CD8-positive, alpha-beta memory T cell (primary cell): ENCODE results near the gene SLC4A9. TPM values are rescaled to one million over a fixed set of nuclear protein-coding genes. Genes with fewer than 3 reads are reported as not detected.

Experiments used
- CTCF ChIA-PET: fragments of 350-600 bp; sonication (Branson Sonifier 250); formaldehyde crosslinking; loops from one replicate; lab custom pipeline; 2021; ENCODE audit warnings: antibody characterized with exemption; lab: Charles Lee
- POLR2A ChIA-PET: fragments of 350-600 bp; sonication (Branson Sonifier 250); formaldehyde crosslinking; loops from one replicate; lab custom pipeline; 2021; ENCODE audit warnings: antibody characterized with exemption; lab: Charles Lee
- DNase-seq, 5 donors: peaks; one replicate each; pipeline versions ENCODE4 v3.0.0 to v3.0.0-alpha.2; 2020 to 2022; ENCODE audit warnings: mixed read lengths in 1 of 5
- H3K27ac ChIP-seq: one replicate; pipeline ENCODE4 v1.7.0; 2013; ENCODE audit warnings: low read depth, mild to moderate bottlenecking, low read length, moderate library complexity
- H3K27me3 ChIP-seq: 2 replicates; pipeline ENCODE4 v1.7.0; 2013; ENCODE audit warnings: low read length, mild to moderate bottlenecking; ENCODE audit not compliant: insufficient read depth, poor library complexity, severe bottlenecking
- H3K36me3 ChIP-seq: 2 replicates; pipeline ENCODE4 v1.7.0; 2013; ENCODE audit warnings: mild to moderate bottlenecking, low read length, moderate library complexity; ENCODE audit not compliant: insufficient read depth
- H3K4me1 ChIP-seq: 2 replicates; pipeline ENCODE4 v1.7.0; 2013; ENCODE audit warnings: mild to moderate bottlenecking, low read length, moderate library complexity; ENCODE audit not compliant: insufficient read depth
- H3K4me3 ChIP-seq: 2 replicates; pipeline ENCODE4 v1.7.0; 2013; ENCODE audit warnings: mild to moderate bottlenecking, low read length
- H3K9me3 ChIP-seq: 2 replicates; pipeline ENCODE4 v1.7.0; 2013; ENCODE audit warnings: mild to moderate bottlenecking, low read length
- H3K27ac Mint-ChIP-seq, 8 donors: one replicate each; pipeline ENCODE4 v1.8.0; 2020 to 2021; ENCODE audit warnings: mixed read lengths in 8 of 8, mild to moderate bottlenecking in 6 of 8, inconsistent platforms in 3 of 8, moderate library complexity in 3 of 8
- H3K27me3 Mint-ChIP-seq, 2 donors: one replicate each; pipeline ENCODE4 v1.8.0; 2020 to 2021; ENCODE audit warnings: mixed read lengths in 2 of 2, mild to moderate bottlenecking in 1 of 2, moderate library complexity in 1 of 2
- H3K36me3 Mint-ChIP-seq, 3 donors: one replicate each; pipeline ENCODE4 v1.8.0; 2020 to 2021; ENCODE audit warnings: mixed read lengths in 3 of 3, inconsistent platforms in 1 of 3, mild to moderate bottlenecking in 1 of 3
- H3K4me1 Mint-ChIP-seq, 3 donors: one replicate each; pipeline ENCODE4 v1.8.0; 2020 to 2021; ENCODE audit warnings: mixed read lengths in 3 of 3, inconsistent platforms in 1 of 3, mild to moderate bottlenecking in 1 of 3
- H3K4me3 Mint-ChIP-seq, 7 donors: one replicate each; pipeline ENCODE4 v1.8.0; 2020 to 2021; ENCODE audit warnings: mixed read lengths in 7 of 7, mild to moderate bottlenecking in 6 of 7, moderate library complexity in 4 of 7, inconsistent platforms in 2 of 7
- H3K9me3 Mint-ChIP-seq, 5 donors: one replicate each; pipeline ENCODE4 v1.8.0; 2020 to 2022; ENCODE audit warnings: mixed read lengths in 5 of 5, mild to moderate bottlenecking in 3 of 5, moderate library complexity in 2 of 5, inconsistent platforms in 1 of 5
- polyA plus RNA-seq: library from polyadenylated mRNA; unstranded; fragments of 300-500 nt; fragmentation: Illumina TruSeq; gene quantifications from one replicate; pipeline ENCODE4 v1.2.3, GENCODE V29; 2021
- total RNA-seq, 2 experiments: library from RNA; stranded (reverse); gene quantifications; one replicate each; pipeline ENCODE4 v1.2.3, GENCODE V29; 2021

Gene SLC4A9
- total and polyA plus RNA-seq, 3 experiments from 2014 or later, result not detected

- H3K27me3 Mint-ChIP-seq, result no peaks in the 10 kb centered on the region
- POLR2A ChIA-PET, result no interaction called here
Measured at GRCh38 chr5:140321796-140322195, 38.2 kb upstream of the SLC4A9 start.

DNA sequence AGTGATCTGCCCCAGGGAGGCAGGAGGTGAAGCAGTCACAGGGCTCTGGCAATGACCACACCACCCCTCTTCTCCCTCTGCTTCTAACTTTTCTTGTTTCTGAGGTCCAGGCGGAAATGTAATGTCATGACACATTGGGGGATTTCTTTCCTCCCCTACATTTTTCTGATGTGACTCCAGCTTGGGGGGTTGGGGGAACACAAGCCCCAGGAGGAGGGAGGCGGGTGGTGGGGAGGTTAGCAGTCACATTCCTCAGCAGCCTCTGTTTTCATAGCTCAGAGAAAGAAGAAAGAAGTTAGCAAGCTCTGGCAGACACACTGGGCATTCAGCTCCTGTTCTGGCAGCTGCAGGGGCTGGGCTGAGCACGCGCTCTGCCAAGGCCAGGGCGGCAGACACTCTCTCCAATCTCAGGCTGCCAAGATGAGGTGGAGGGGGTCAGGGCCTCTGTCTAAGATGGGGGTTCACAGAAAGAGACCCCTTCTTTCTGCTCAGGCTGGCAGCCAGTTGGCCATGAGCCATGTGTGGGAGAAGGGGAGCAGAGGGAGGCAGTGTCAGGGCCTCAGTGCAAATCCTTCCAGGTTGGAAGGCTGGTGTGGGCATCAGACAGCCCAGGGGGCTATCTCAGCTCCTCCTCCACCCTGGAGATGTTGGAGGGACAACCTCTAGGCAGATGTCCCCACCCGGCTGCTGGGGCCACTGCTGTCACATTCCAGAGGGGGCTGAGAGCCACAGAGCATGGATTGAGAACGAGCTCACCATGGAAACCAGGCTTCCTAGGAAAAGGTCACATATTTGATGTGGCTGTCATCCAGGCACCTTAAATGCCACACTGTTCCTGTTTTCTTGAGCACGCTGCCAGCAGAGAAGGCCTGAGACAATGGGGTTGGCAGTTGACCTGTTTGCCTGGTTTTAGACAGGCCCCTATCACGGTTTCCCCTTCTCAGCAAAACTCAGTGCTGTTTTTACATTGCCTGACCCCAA is 37.0 kb upstream of the SLC4A9 start:
- no peaks in the 10 kb centered on the region for H3K4me1 ChIP-seq
- Mint-ChIP-seq H3K4me1 (no peaks in the 10 kb centered on the region), H3K4me3 (no peak overlapping the region), H3K36me3 (no peaks in the 10 kb centered on the region), H3K9me3 (no peaks in the 10 kb centered on the region), H3K27ac (no peak overlapping the region), H3K27me3 (peaks cover 0 to 3% of the 10 kb centered on the region in 2 donors)
- no peak overlapping the region for H3K4me3 ChIP-seq
- DNase-seq, result no peak
- POLR2A ChIA-PET, result no interaction called here
- CTCF ChIA-PET, result no interaction called here
- H3K9me3 ChIP-seq, result no peaks in the 10 kb centered on the region
- no peaks in the 10 kb centered on the region for H3K27me3 ChIP-seq
- H3K36me3 ChIP-seq, result no peaks in the 10 kb centered on the region
- H3K27ac ChIP-seq, result no peak overlapping the region

More at GRCh38 chr5:140321796-140322195, 38.2 kb upstream of the SLC4A9 start:
- Mint-ChIP-seq H3K9me3 (no peaks in the 10 kb centered on the region), H3K36me3 (no peaks in the 10 kb centered on the region), H3K4me1 (no peaks in the 10 kb centered on the region), H3K27ac (no peak overlapping the region), H3K4me3 (no peak overlapping the region)
- Histone ChIP-seq H3K4me1 (no peaks in the 10 kb centered on the region), H3K27me3 (no peaks in the 10 kb centered on the region), H3K9me3 (no peaks in the 10 kb centered on the region), H3K4me3 (no peak overlapping the region), H3K36me3 (no peaks in the 10 kb centered on the region), H3K27ac (no peak overlapping the region)
- DNase-seq, result no peak
- CTCF ChIA-PET, result interaction anchor here (0.8 kb wide), 1 partner anchor 30 kb away, joined by 3 read pairs; no protein-coding TSS in a partner anchor

- Mint-ChIP-seq H3K4me1 (no peaks in the 10 kb centered on the region), H3K36me3 (no peaks in the 10 kb centered on the region), H3K9me3 (no peaks in the 10 kb centered on the region), H3K4me3 (no peak overlapping the region), H3K27me3 (peaks cover 0 to 3% of the 10 kb centered on the region in 2 donors), H3K27ac (no peak overlapping the region)
- no peak for DNase-seq
- Histone ChIP-seq H3K27me3 (no peaks in the 10 kb centered on the region), H3K27ac (no peak overlapping the region), H3K4me1 (no peaks in the 10 kb centered on the region), H3K36me3 (no peaks in the 10 kb centered on the region), H3K9me3 (no peaks in the 10 kb centered on the region), H3K4me3 (no peak overlapping the region)
- ChIA-PET POLR2A (no interaction called here), CTCF (no interaction called here)
Measured at GRCh38 chr5:140324041-140324600, 35.9 kb upstream of the SLC4A9 start.

DNA sequence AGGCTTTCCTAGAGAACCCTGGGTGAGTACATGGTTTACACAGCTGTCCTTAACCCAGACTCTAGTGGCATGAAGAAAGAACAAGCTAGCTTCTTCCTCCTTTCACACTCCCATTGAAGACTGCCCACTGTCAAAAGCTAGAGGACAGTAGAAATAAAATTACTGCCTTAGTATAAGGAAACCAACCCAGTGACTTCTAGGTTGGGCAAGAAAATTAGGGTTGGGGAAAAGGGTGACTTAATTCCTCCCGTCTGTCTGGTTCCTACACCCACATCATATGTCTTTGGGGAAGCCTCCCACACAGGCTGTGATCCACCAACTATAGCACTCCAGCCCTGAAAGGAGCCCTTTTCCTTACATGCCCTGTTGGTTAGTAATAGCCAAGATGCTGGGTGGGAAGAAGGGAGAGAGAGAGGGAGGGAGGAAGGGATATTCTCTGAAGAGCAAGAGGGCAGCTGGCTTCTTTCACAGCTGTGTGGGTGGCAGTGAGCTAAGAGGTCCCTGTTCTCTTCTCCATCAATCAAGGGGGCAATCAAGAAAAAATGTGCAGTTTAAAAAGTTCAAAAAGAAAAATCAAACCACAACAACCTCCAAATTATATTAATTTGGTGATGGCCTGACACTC is 35.3 kb upstream of the SLC4A9 start:
- no peak overlapping the region for H3K27ac Mint-ChIP-seq
- H3K4me1 ChIP-seq, result no peaks in the 10 kb centered on the region
- POLR2A ChIA-PET, result no interaction called here

DNA sequence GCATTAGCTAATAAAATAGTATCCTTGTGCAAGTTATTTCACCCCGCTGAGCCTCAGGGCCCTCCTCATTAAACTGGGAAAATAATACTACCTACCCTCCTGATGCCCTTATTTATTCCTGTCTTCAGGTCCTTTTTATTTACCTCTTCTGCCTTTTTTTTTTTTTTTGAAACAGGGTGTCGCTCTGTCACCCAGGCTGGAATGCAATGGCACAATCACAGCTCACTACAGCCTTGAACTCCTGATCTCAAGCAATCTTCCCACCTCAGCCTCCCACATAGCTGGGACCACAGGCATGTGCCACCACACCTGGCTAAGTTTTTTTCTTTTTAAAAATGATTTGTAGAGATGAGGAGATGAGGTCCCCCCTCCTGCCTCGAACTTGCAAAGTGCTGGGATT is 34.5 kb upstream of the SLC4A9 start:
- ChIA-PET CTCF (interaction anchor here (0.9 kb wide), 1 partner anchor 38 kb away, joined by 3 read pairs; no protein-coding TSS in a partner anchor), POLR2A (no interaction called here)
- Histone ChIP-seq H3K9me3 (no peaks in the 10 kb centered on the region), H3K27ac (no peak overlapping the region), H3K4me3 (no peak overlapping the region), H3K4me1 (no peaks in the 10 kb centered on the region), H3K36me3 (no peaks in the 10 kb centered on the region), H3K27me3 (no peaks in the 10 kb centered on the region)
- no peaks in the 10 kb centered on the region for H3K9me3 Mint-ChIP-seq
- no peak overlapping the region for H3K4me3 Mint-ChIP-seq
- H3K27ac Mint-ChIP-seq, result no peak overlapping the region
- H3K4me1 Mint-ChIP-seq, result no peaks in the 10 kb centered on the region
- peaks cover 0 to 9% of the 10 kb centered on the region in 2 donors for H3K27me3 Mint-ChIP-seq
- H3K36me3 Mint-ChIP-seq, result no peaks in the 10 kb centered on the region
- DNase-seq, result no peak

More for the DNA sequence above, 35.3 kb upstream of the SLC4A9 start:
- Mint-ChIP-seq H3K36me3 (no peaks in the 10 kb centered on the region), H3K4me3 (no peak overlapping the region), H3K27me3 (peaks cover 0 to 8% of the 10 kb centered on the region in 2 donors), H3K9me3 (no peaks in the 10 kb centered on the region), H3K4me1 (no peaks in the 10 kb centered on the region)
- Histone ChIP-seq H3K27me3 (no peaks in the 10 kb centered on the region), H3K9me3 (no peaks in the 10 kb centered on the region), H3K27ac (no peak overlapping the region), H3K4me3 (no peak overlapping the region), H3K36me3 (no peaks in the 10 kb centered on the region)
- no peak for DNase-seq
- CTCF ChIA-PET, result interaction anchor here (0.9 kb wide), 1 partner anchor 39 kb away, joined by 3 read pairs; no protein-coding TSS in a partner anchor

DNA sequence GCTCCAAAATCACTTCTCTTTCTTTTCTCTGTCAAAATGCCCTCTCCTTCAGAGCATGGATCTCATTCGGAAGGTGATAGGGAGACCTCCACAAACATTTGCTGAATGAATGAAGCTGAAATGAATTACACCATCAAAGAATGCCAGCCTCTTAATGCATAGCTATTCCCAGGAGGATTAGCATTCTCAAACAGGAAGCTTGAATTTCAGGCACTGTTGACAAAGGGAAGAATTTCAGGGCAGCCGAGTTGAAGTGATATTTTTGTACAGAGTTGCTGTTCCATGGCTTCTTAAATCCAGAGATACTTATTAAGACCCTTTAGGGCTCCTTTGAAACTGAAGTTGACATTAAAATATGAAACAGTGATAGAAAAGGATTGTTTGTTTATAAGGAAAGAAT is 32.4 kb upstream of the SLC4A9 start:
- no peaks in the 10 kb centered on the region for H3K36me3 ChIP-seq
- Mint-ChIP-seq H3K4me1 (no peaks in the 10 kb centered on the region), H3K9me3 (no peaks in the 10 kb centered on the region), H3K36me3 (no peaks in the 10 kb centered on the region), H3K27ac (no peak overlapping the region), H3K27me3 (peaks cover 1 to 13% of the 10 kb centered on the region in 2 donors), H3K4me3 (no peak overlapping the region)
- H3K27ac ChIP-seq, result no peak overlapping the region
- H3K4me3 ChIP-seq, result no peak overlapping the region
- POLR2A ChIA-PET, result no interaction called here
- no peaks in the 10 kb centered on the region for H3K4me1 ChIP-seq
- CTCF ChIA-PET, result no interaction called here
- no peaks in the 10 kb centered on the region for H3K27me3 ChIP-seq
- no peak for DNase-seq
- H3K9me3 ChIP-seq, result no peaks in the 10 kb centered on the region

DNA sequence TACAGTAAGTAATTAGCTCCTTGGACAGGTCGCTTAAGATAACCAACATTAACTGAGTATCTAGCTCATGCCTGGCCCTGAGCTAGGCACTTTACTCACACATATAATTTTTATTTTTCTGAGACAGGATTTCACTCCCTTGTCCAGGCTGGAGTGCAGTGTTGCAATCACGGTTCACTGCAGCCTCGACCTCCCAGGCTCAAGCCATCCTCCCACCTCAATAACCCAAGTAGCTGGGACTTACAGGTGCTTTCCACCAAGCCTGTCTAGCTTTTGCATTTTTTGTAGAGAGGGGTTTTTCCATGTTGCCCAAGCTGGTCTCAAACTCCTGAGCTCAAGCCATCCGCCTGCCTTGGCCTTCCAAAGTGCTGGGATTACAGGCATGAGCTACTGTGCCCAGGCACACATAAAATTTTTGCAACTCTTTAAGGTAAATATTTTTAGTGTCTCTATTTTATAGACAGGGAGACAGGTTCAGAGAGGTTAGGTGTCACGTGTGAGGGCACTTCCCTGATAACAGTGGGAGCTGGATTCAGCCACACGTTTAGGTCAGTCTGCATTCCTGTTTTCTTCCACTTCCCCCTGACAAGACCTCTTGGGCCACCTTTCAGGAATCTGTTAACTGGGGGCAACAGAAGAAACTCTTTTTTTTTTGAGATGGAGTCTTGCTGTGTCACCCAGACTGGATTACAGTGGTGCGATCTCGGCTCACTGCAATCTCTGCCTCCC is 31.8 kb upstream of the SLC4A9 start:
- Mint-ChIP-seq H3K4me1 (no peaks in the 10 kb centered on the region), H3K4me3 (no peak overlapping the region), H3K36me3 (no peaks in the 10 kb centered on the region), H3K27ac (no peak overlapping the region), H3K9me3 (no peaks in the 10 kb centered on the region), H3K27me3 (peaks cover 1 to 13% of the 10 kb centered on the region in 2 donors)
- Histone ChIP-seq H3K9me3 (no peaks in the 10 kb centered on the region), H3K4me1 (no peaks in the 10 kb centered on the region), H3K27ac (no peak overlapping the region), H3K4me3 (no peak overlapping the region), H3K36me3 (no peaks in the 10 kb centered on the region), H3K27me3 (no peaks in the 10 kb centered on the region)
- CTCF ChIA-PET, result no interaction called here
- POLR2A ChIA-PET, result no interaction called here
- no peak for DNase-seq
